B cell (primary cell): ENCODE results near the gene PBX2. TPM values are rescaled to one million over a fixed set of nuclear protein-coding genes. Genes with fewer than 3 reads are reported as not detected.
A peak's percentile ranks its signal among the peaks of the same experiment; 100 is the strongest.

Experiments
- ATAC-seq: fragments of 200-7000 bp; cut with Tn5 transposase; one replicate; pipeline ENCODE4 v1.10.0; 2021; ENCODE audit warnings: low read depth, mild to moderate bottlenecking, moderate number of reproducible peaks, moderate library complexity
- CTCF ChIA-PET: fragments of 350-600 bp; sonication (Branson Sonifier 250); formaldehyde crosslinking; loops from one replicate; lab custom pipeline; 2021; ENCODE audit warnings: antibody characterized with exemption, inconsistent platforms; lab: Charles Lee
- POLR2A ChIA-PET: fragments of 350-600 bp; sonication (Branson Sonifier 250); formaldehyde crosslinking; loops from one replicate; lab custom pipeline; 2021; ENCODE audit warnings: antibody characterized with exemption; lab: Charles Lee
- DNase-seq: peaks from one replicate; pipeline ENCODE4 v3.0.0; 2013
- H2AFZ ChIP-seq: 2 replicates; pipeline ENCODE4 v1.6.1; 2012; ENCODE audit warnings: mild to moderate bottlenecking, low read depth, low read length; ENCODE audit not compliant: insufficient read depth, poor library complexity, severe bottlenecking
- H3K27ac ChIP-seq, 2 donors: 1 replicate in 1 of 2; 2 replicates in 1 of 2; pipeline ENCODE4 v1.5.1; 2012 to 2013; ENCODE audit warnings: low read length in 2 of 2, mild to moderate bottlenecking in 2 of 2, moderate library complexity in 1 of 2
- H3K27me3 ChIP-seq, 4 experiments: fragments of 200-600 bp in 1 of 4; sonication (generic) in 1 of 4; replicated peaks in 1 of 4; 1 replicate in 2 of 4; 2 replicates in 2 of 4; pipeline versions ENCODE4 v1.6.1 to v1.7.0; 2013 to 2016; ENCODE audit warnings: low read length in 3 of 4, mild to moderate bottlenecking in 2 of 4, mixed read lengths in 1 of 4, moderate library complexity in 1 of 4; ENCODE audit not compliant: insufficient read depth in 4 of 4, control insufficient read depth in 3 of 4; ENCODE audit errors: control extremely low read depth in 1 of 4
- H3K36me3 ChIP-seq, 2 experiments: replicated peaks in 1 of 2; 1 replicate in 1 of 2; 2 replicates in 1 of 2; pipeline versions ENCODE4 v1.6.1 to v1.7.1; 2013; ENCODE audit warnings: low read length in 1 of 2; ENCODE audit not compliant: insufficient read depth in 2 of 2, control insufficient read depth in 1 of 2; ENCODE audit errors: control extremely low read depth in 1 of 2, extremely low read depth in 1 of 2
- H3K4me1 ChIP-seq, 2 donors: fragments of 200-600 bp in 1 of 2; sonication (generic) in 1 of 2; 1 replicate in 1 of 2; 2 replicates in 1 of 2; pipeline versions ENCODE4 v1.5.1 to v1.6.1; 2013 to 2017; ENCODE audit warnings: low read length in 2 of 2; ENCODE audit not compliant: control insufficient read depth in 2 of 2, insufficient read depth in 2 of 2
- H3K4me2 ChIP-seq: replicated peaks from 2 replicates; pipeline ENCODE3; 2012; ENCODE audit warnings: mild to moderate bottlenecking, low read depth, low read length; ENCODE audit not compliant: poor library complexity, severe bottlenecking
- H3K4me3 ChIP-seq, 5 experiments: fragments of 200-600 bp in 1 of 5; sonication (generic) in 1 of 5; 1 replicate in 3 of 5; 2 replicates in 2 of 5; pipeline versions ENCODE4 v1.5.1 to v1.7.0; 2011 to 2016; ENCODE audit warnings: low read length in 4 of 5, mild to moderate bottlenecking in 4 of 5, low read depth in 2 of 5, control low read depth in 1 of 5, moderate library complexity in 1 of 5; ENCODE audit not compliant: insufficient read depth in 1 of 5; ENCODE audit errors: control extremely low read depth in 1 of 5, extremely low read depth in 1 of 5
- H3K79me2 ChIP-seq: fragments of 200-600 bp; sonication (generic); one replicate; pipeline ENCODE4 v1.6.0; 2016; ENCODE audit warnings: low read length; ENCODE audit not compliant: control insufficient read depth, insufficient read depth
- H3K9ac ChIP-seq: fragments of 200-600 bp; sonication (generic); 2 replicates; pipeline ENCODE4 v1.6.1; 2017; ENCODE audit warnings: mild to moderate bottlenecking, low read length, moderate library complexity
- H3K9me3 ChIP-seq, 3 donors: one replicate each; pipeline versions ENCODE4 v1.6.1 to v1.7.1; 2013; ENCODE audit warnings: low read length in 2 of 3; ENCODE audit not compliant: control insufficient read depth in 2 of 3, insufficient read depth in 1 of 3; ENCODE audit errors: control extremely low read depth in 1 of 3
- H4K20me1 ChIP-seq: 2 replicates; pipeline ENCODE4 v1.6.0; 2012; ENCODE audit warnings: mild to moderate bottlenecking, low read length; ENCODE audit not compliant: insufficient read depth, control insufficient read depth, poor library complexity, severe bottlenecking
- H3K27ac Mint-ChIP-seq: one replicate; pipeline ENCODE4 v1.8.0; 2021; ENCODE audit warnings: mixed read lengths
- H3K27me3 Mint-ChIP-seq: one replicate; pipeline ENCODE4 v1.8.0; 2021; ENCODE audit warnings: mixed read lengths
- H3K4me1 Mint-ChIP-seq: one replicate; pipeline ENCODE4 v1.8.0; 2021; ENCODE audit warnings: mixed read lengths
- H3K4me3 Mint-ChIP-seq: one replicate; pipeline ENCODE4 v1.8.0; 2021; ENCODE audit warnings: mixed read lengths
- H3K9me3 Mint-ChIP-seq: one replicate; pipeline ENCODE4 v1.8.0; 2022; ENCODE audit warnings: mixed read lengths; ENCODE audit not compliant: insufficient read depth
- CTCF ChIP-seq: fragments of 200-600 bp; IDR thresholded peaks from one replicate; pipeline ENCODE4 v1.8.0; 2022; ENCODE audit warnings: antibody characterized with exemption, mild to moderate bottlenecking
- EZH2 ChIP-seq: IDR thresholded peaks from 2 replicates; pipeline ENCODE4 v1.6.1; 2012; ENCODE audit warnings: borderline replicate concordance, low read depth, mild to moderate bottlenecking, moderate library complexity, low read length; ENCODE audit not compliant: insufficient read depth, poor library complexity, severe bottlenecking
- WGBS: methylation state at CpG from one replicate; pipeline ENCODE4 v1.1.5; 2013; ENCODE audit warnings: missing lambda C conversion rate; ENCODE audit not compliant: insufficient coverage; 5-methylcytosine and 5-hydroxymethylcytosine counted together
- intact Hi-C: fragments of 100-400 bp; cut with micrococcal nuclease; formaldehyde crosslinking; loops from one replicate; pipeline ENCODE4 v1.10.0; 2022
- polyA plus RNA-seq: library from polyadenylated mRNA; depleted of rRNA; stranded (reverse); fragments of >200 nt; gene quantifications from 2 replicates; pipeline ENCODE4 v1.2.3, GENCODE V29; 2012
- total RNA-seq, 2 donors: library from RNA; stranded (reverse); fragments of 120-200 nt in 1 of 2; gene quantifications; 1 replicate in 1 of 2; 2 replicates in 1 of 2; pipeline versions ENCODE4 v1.2.3 to v1.2.4, GENCODE V29; 2013 to 2022

PBX2 gene
- total and polyA plus RNA-seq, 2 donors (not counting 1 experiment from before 2014, with no cell fraction given), result 128 to 188 TPM

GRCh38 chr6:32152769-32153563 lies 37.0 kb downstream of the PBX2 start:
- Histone ChIP-seq H3K27ac (no peak overlapping the region), H3K79me2 (no peaks in the 10 kb centered on the region), H3K4me2 (peak overlapping the region; percentile 24), H4K20me1 (no peaks in the 10 kb centered on the region), H3K4me3 (no peak overlapping the region), H3K9ac (no peak overlapping the region), H2AFZ (no peak overlapping the region), H3K27me3 (peaks cover 0 to 63% (median 25%) of the 10 kb centered on the region in 4 experiments), H3K36me3 (no peaks in the 10 kb centered on the region), H3K4me1 (peaks cover 34 to 42% of the 10 kb centered on the region in 2 donors), H3K9me3 (peaks cover 0 to 16% (median 3%) of the 10 kb centered on the region in 3 donors)
- Mint-ChIP-seq H3K4me1 (peaks cover 57% of the 10 kb centered on the region), H3K27ac (no peak overlapping the region), H3K9me3 (no peaks in the 10 kb centered on the region), H3K4me3 (peak overlapping the region; percentile 99), H3K27me3 (peaks cover 44% of the 10 kb centered on the region)
- WGBS, result 64% methylated on average over 27 of the region's 35 CpGs
- TF ChIP-seq CTCF, result no peak
- no peak for TF ChIP-seq EZH2
- ChIA-PET CTCF (interaction anchor here (0.5 to 0.7 kb wide), 3 partner anchors 92 to 1195 kb away, joined by 3 to 5 read pairs (median 3); no protein-coding TSS in a partner anchor), POLR2A (interaction anchor here (0.6 to 0.7 kb wide), 3 partner anchors 55 to 1535 kb away, joined by 3 to 5 read pairs (median 5); partner anchors contain the start of gene MRPS18B)
- ATAC-seq, result no peak
- DNase-seq, result no peak
- intact Hi-C loops, result loop anchor here (10.0 kb wide), 1 partner anchor 108 kb away; no protein-coding TSS in a partner anchor
